ENCODE measurements around the gene AMMECR1L. TPM values are rescaled to one million over a fixed set of nuclear protein-coding genes. Genes with fewer than 3 reads are reported as not detected.

AMMECR1L gene
- total and polyA plus RNA-seq, 5 donors, result 5.4 to 12.1 (median 10.2) TPM

- H3K9me3 ChIP-seq (ENCODE audit: control insufficient read depth, low read length), result no peaks in the 10 kb centered on the region
- no peaks in the 10 kb centered on the region for H3K27me3 ChIP-seq (ENCODE audit: control insufficient read depth, insufficient read depth)
- DNase-seq (no peak), ATAC-seq (no peak)
- H3K4me1 ChIP-seq (ENCODE audit: control insufficient read depth, insufficient read depth, low read length), result no peaks in the 10 kb centered on the region
- intact Hi-C loops (cut with DNase I), result no loop called here
- H3K4me3 ChIP-seq (ENCODE audit: low read length), result no peak overlapping the region
- no peak overlapping the region for H3K27ac ChIP-seq (ENCODE audit: low read length)
Observed at GRCh38 chr2:127865926-127866325, 19.8 kb downstream of the AMMECR1L start.

- peak in 1 of 2 donors; percentile 38 for ATAC-seq
- DNase-seq, result no peak
- intact Hi-C loops (cut with DNase I), result no loop called here
Observed at GRCh38 chr2:127864877-127865276, 20.9 kb downstream of the AMMECR1L start.

GRCh38 chr2:127862228-127862627 lies 23.5 kb downstream of the AMMECR1L start:
- Histone ChIP-seq H3K4me3 (ENCODE audit: low read length) (no peak overlapping the region), H3K9me3 (ENCODE audit: control insufficient read depth, low read length) (no peaks in the 10 kb centered on the region), H3K4me1 (ENCODE audit: control insufficient read depth, insufficient read depth, low read length) (peaks cover 1% of the 10 kb centered on the region), H3K27me3 (ENCODE audit: control insufficient read depth, insufficient read depth) (no peaks in the 10 kb centered on the region), H3K27ac (ENCODE audit: low read length) (no peak overlapping the region)
- ATAC-seq, result no peak
- 88% methylated on average over 15 of the region's 15 CpGs for WGBS
- DNase-seq, result no peak
- intact Hi-C loops (cut with DNase I), result no loop called here

More at GRCh38 chr2:127864877-127865276, 20.9 kb downstream of the AMMECR1L start:
- no peaks in the 10 kb centered on the region for H3K27me3 ChIP-seq (ENCODE audit: control insufficient read depth, insufficient read depth)
- H3K4me3 ChIP-seq (ENCODE audit: low read length), result no peak overlapping the region
- 62% methylated on average over 11 of the region's 11 CpGs for WGBS
- H3K4me1 ChIP-seq (ENCODE audit: control insufficient read depth, insufficient read depth, low read length), result no peaks in the 10 kb centered on the region
- H3K27ac ChIP-seq (ENCODE audit: low read length), result no peak overlapping the region
- H3K9me3 ChIP-seq (ENCODE audit: control insufficient read depth, low read length), result no peaks in the 10 kb centered on the region

- Histone ChIP-seq H3K9me3 (ENCODE audit: control insufficient read depth, low read length) (no peaks in the 10 kb centered on the region), H3K4me1 (ENCODE audit: control insufficient read depth, insufficient read depth, low read length) (peaks cover 1% of the 10 kb centered on the region), H3K27me3 (ENCODE audit: control insufficient read depth, insufficient read depth) (no peaks in the 10 kb centered on the region), H3K4me3 (ENCODE audit: low read length) (no peak overlapping the region), H3K27ac (ENCODE audit: low read length) (no peak overlapping the region)
- ATAC-seq (no peak), DNase-seq (no peak)
- intact Hi-C loops (cut with DNase I), result no loop called here
- 41% methylated on average over 5 of the region's 5 CpGs for WGBS
Observed at GRCh38 chr2:127860130-127860529, 25.6 kb downstream of the AMMECR1L start.

- DNase-seq (peak in 2 of 3 donors; percentile 53 to 56), ATAC-seq (no peak)
- WGBS, result 28% methylated on average over 8 of the region's 8 CpGs
- Histone ChIP-seq H3K4me1 (ENCODE audit: control insufficient read depth, insufficient read depth, low read length) (peaks cover 1% of the 10 kb centered on the region), H3K27ac (ENCODE audit: low read length) (no peak overlapping the region), H3K27me3 (ENCODE audit: control insufficient read depth, insufficient read depth) (no peaks in the 10 kb centered on the region), H3K9me3 (ENCODE audit: control insufficient read depth, low read length) (no peaks in the 10 kb centered on the region), H3K4me3 (ENCODE audit: low read length) (no peak overlapping the region)
- intact Hi-C loops (cut with DNase I), result no loop called here
Observed at GRCh38 chr2:127859712-127860085, 26.1 kb downstream of the AMMECR1L start.

GRCh38 chr2:127857265-127857808 lies 28.4 kb downstream of the AMMECR1L start:
- DNase-seq, result no peak
- no peaks in the 10 kb centered on the region for H3K27me3 ChIP-seq (ENCODE audit: control insufficient read depth, insufficient read depth)
- H3K27ac ChIP-seq (ENCODE audit: low read length), result no peak overlapping the region
- 3% methylated on average over 18 of the region's 18 CpGs for WGBS
- ATAC-seq, result peak in 1 of 2 donors; percentile 7
- intact Hi-C loops (cut with DNase I), result no loop called here
- peaks cover 1% of the 10 kb centered on the region for H3K4me1 ChIP-seq (ENCODE audit: control insufficient read depth, insufficient read depth, low read length)
- H3K9me3 ChIP-seq (ENCODE audit: control insufficient read depth, low read length), result no peaks in the 10 kb centered on the region
- H3K4me3 ChIP-seq (ENCODE audit: low read length), result peak overlapping the region; percentile 59

- intact Hi-C loops (cut with DNase I), result no loop called here
Observed at GRCh38 chr2:127853671-127854070, 32.1 kb downstream of the AMMECR1L start.

GRCh38 chr2:127852388-127852787 lies 33.4 kb downstream of the AMMECR1L start:
- ATAC-seq, result no peak

More at GRCh38 chr2:127853671-127854070, 32.1 kb downstream of the AMMECR1L start:
- no peaks in the 10 kb centered on the region for H3K27me3 ChIP-seq (ENCODE audit: control insufficient read depth, insufficient read depth)
- no peaks in the 10 kb centered on the region for H3K9me3 ChIP-seq (ENCODE audit: control insufficient read depth, low read length)
- no peak for DNase-seq
- H3K4me3 ChIP-seq (ENCODE audit: low read length), result no peak overlapping the region
- no peaks in the 10 kb centered on the region for H3K4me1 ChIP-seq (ENCODE audit: control insufficient read depth, insufficient read depth, low read length)
- ATAC-seq, result no peak
- no peak overlapping the region for H3K27ac ChIP-seq (ENCODE audit: low read length)
- WGBS, result 89% methylated on average over 4 of the region's 4 CpGs

GRCh38 chr2:127847931-127848330 lies 37.8 kb downstream of the AMMECR1L start:
- H3K9me3 ChIP-seq (ENCODE audit: control insufficient read depth, low read length), result no peaks in the 10 kb centered on the region
- no peak overlapping the region for H3K27ac ChIP-seq (ENCODE audit: low read length)
- no peak for ATAC-seq
- DNase-seq, result no peak
- no peaks in the 10 kb centered on the region for H3K4me1 ChIP-seq (ENCODE audit: control insufficient read depth, insufficient read depth, low read length)
- H3K4me3 ChIP-seq (ENCODE audit: low read length), result no peak overlapping the region
- intact Hi-C loops (cut with DNase I), result no loop called here
- no peaks in the 10 kb centered on the region for H3K27me3 ChIP-seq (ENCODE audit: control insufficient read depth, insufficient read depth)
- WGBS, result 85% methylated on average over 7 of the region's 7 CpGs

More at GRCh38 chr2:127852388-127852787, 33.4 kb downstream of the AMMECR1L start:
- DNase-seq, result no peak
- WGBS, result 97% methylated on average over 8 of the region's 8 CpGs
- intact Hi-C loops (cut with DNase I), result no loop called here
- Histone ChIP-seq H3K27me3 (ENCODE audit: control insufficient read depth, insufficient read depth) (no peaks in the 10 kb centered on the region), H3K4me1 (ENCODE audit: control insufficient read depth, insufficient read depth, low read length) (no peaks in the 10 kb centered on the region), H3K27ac (ENCODE audit: low read length) (no peak overlapping the region), H3K9me3 (ENCODE audit: control insufficient read depth, low read length) (no peaks in the 10 kb centered on the region), H3K4me3 (ENCODE audit: low read length) (no peak overlapping the region)

- H3K4me1 ChIP-seq (ENCODE audit: control insufficient read depth, insufficient read depth, low read length), result no peaks in the 10 kb centered on the region
- intact Hi-C loops (cut with DNase I), result no loop called here
- H3K27me3 ChIP-seq (ENCODE audit: control insufficient read depth, insufficient read depth), result no peaks in the 10 kb centered on the region
- ATAC-seq (peak; percentile 41 to 81), DNase-seq (peak in 1 of 3 donors; percentile 75)
- H3K27ac ChIP-seq (ENCODE audit: low read length), result no peak overlapping the region
- no peak overlapping the region for H3K4me3 ChIP-seq (ENCODE audit: low read length)
- H3K9me3 ChIP-seq (ENCODE audit: control insufficient read depth, low read length), result no peaks in the 10 kb centered on the region
- WGBS, result 63% methylated on average over 4 of the region's 4 CpGs
Observed at GRCh38 chr2:127844973-127845372, 40.8 kb downstream of the AMMECR1L start.

GRCh38 chr2:127843677-127844076 lies 42.1 kb downstream of the AMMECR1L start:
- Histone ChIP-seq H3K27ac (ENCODE audit: low read length) (no peak overlapping the region), H3K4me1 (ENCODE audit: control insufficient read depth, insufficient read depth, low read length) (no peaks in the 10 kb centered on the region), H3K4me3 (ENCODE audit: low read length) (no peak overlapping the region), H3K9me3 (ENCODE audit: control insufficient read depth, low read length) (no peaks in the 10 kb centered on the region), H3K27me3 (ENCODE audit: control insufficient read depth, insufficient read depth) (no peaks in the 10 kb centered on the region)
- DNase-seq (no peak), ATAC-seq (no peak)
- intact Hi-C loops (cut with DNase I), result no loop called here
- 97% methylated on average over 6 of the region's 6 CpGs for WGBS

Measured in right cardiac atrium (tissue), 5 donors.